Measurements from ENCODE around the gene SETMAR. TPM values are rescaled to one million over a fixed set of nuclear protein-coding genes. Genes with fewer than 3 reads are reported as not detected.

Gene SETMAR
- polyA plus RNA-seq, 1 of the 3 experiments (the other 2 are of a cell fraction) = 10.6 TPM

GRCh38 chr3:4320096-4320911, 17.1 kb downstream of the SETMAR start:
- Histone ChIP-seq H3K27me3 (ENCODE audit: insufficient read depth) (no peaks in the 10 kb centered on the region), H3F3A (replicated peaks; ENCODE audit: insufficient read depth) (no peaks in the 10 kb centered on the region), H3K4me3 (ENCODE audit: low read depth in 2 of 2, low read length in 1 of 2) (no peak overlapping the region), H3K4me2 (no peak overlapping the region), H3K36me3 (replicated peaks in 1 of 2; ENCODE audit: control insufficient read depth in 1 of 2, insufficient read depth in 2 of 2, low read length in 1 of 2) (peaks cover 4 to 15% of the 10 kb centered on the region in 2 experiments), H2AFZ (ENCODE audit: low read depth) (no peak overlapping the region), H3K9ac (no peak overlapping the region), H3K9me2 (no peaks in the 10 kb centered on the region), H4K20me1 (ENCODE audit: insufficient read depth) (no peaks in the 10 kb centered on the region), H3K27ac (ENCODE audit: low read depth in 2 of 2, low read length in 1 of 2) (no peak overlapping the region), H3K9me3 (no peaks in the 10 kb centered on the region), H3K4me1 (ENCODE audit: control insufficient read depth in 1 of 2, insufficient read depth in 2 of 2, low read depth in 1 of 2, low read length in 1 of 2) (no peaks in the 10 kb centered on the region), H3K79me2 (ENCODE audit: insufficient read depth) (no peaks in the 10 kb centered on the region)
- no peak for DNase-seq
- TF ChIP-seq MAX (IDR thresholded peaks at IDR 0.05; ENCODE audit: low read depth) (no peak), CHD2 (IDR thresholded peaks at IDR 0.05; ENCODE audit: low read length, partially characterized antibody) (no peak), REST (IDR thresholded peaks at IDR 0.05; ENCODE audit: low read depth, low read length) (no peak), SIN3A (IDR thresholded peaks at IDR 0.05; ENCODE audit: borderline replicate concordance, low read depth, low read length) (no peak), POLR2AphosphoS5 (IDR thresholded peaks at IDR 0.05; ENCODE audit: low read depth, low read length) (no peak), PBX3 (IDR thresholded peaks at IDR 0.05) (no peak), FOXM1 (IDR thresholded peaks at IDR 0.05; ENCODE audit: low read depth) (no peak), NFIC (IDR thresholded peaks at IDR 0.05; ENCODE audit: borderline replicate concordance) (no peak)
- ChIA-PET POLR2A (no interaction called here), CTCF (interaction anchor here (0.8 to 0.9 kb wide), 2 partner anchors 319 to 391 kb away, joined by 3 read pairs; no protein-coding TSS in a partner anchor)

DNA sequence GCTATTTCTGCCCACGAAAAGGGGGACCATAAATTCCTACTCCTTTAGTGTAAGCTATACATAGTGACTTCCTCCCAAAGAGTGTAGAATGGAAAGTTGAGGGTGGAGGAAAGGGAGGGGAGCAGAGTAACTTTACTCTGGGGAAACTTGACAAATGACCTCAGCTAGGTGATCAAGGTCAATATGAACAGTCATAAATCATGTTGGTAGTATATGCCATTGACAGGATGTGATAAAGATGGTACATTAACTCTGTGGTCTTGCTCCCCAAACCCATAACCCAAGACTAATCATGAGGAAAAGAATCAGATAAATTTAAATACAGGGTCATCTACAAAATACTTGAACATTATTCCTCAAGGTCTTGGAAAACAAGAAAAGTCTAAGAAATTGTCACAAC, 18.6 kb downstream of the SETMAR start:
- ChIA-PET POLR2A (no interaction called here), CTCF (interaction anchor here (0.9 kb wide), 1 partner anchor 318 kb away, joined by 3 read pairs; no protein-coding TSS in a partner anchor)
- 59% methylated on average over 1 of the region's 1 CpG for WGBS (ENCODE audit: low lambda C conversion rate)

More for the DNA sequence above, 18.6 kb downstream of the SETMAR start:
- no peaks in the 10 kb centered on the region for H3F3A ChIP-seq (replicated peaks; ENCODE audit: insufficient read depth)
- peaks cover 4 to 12% of the 10 kb centered on the region in 2 experiments for H3K36me3 ChIP-seq (replicated peaks in 1 of 2; ENCODE audit: control insufficient read depth in 1 of 2, insufficient read depth in 2 of 2, low read length in 1 of 2)
- no peak for DNase-seq
- no peak overlapping the region for H3K4me3 ChIP-seq (ENCODE audit: low read depth in 2 of 2, low read length in 1 of 2)
- no peak overlapping the region for H3K4me2 ChIP-seq
- H3K9ac ChIP-seq = no peak overlapping the region
- no peaks in the 10 kb centered on the region for H3K9me3 ChIP-seq
- no peaks in the 10 kb centered on the region for H4K20me1 ChIP-seq (ENCODE audit: insufficient read depth)
- H2AFZ ChIP-seq (ENCODE audit: low read depth) = no peak overlapping the region
- H3K4me1 ChIP-seq (ENCODE audit: control insufficient read depth in 1 of 2, insufficient read depth in 2 of 2, low read depth in 1 of 2, low read length in 1 of 2) = no peaks in the 10 kb centered on the region
- H3K9me2 ChIP-seq = no peaks in the 10 kb centered on the region
- no peaks in the 10 kb centered on the region for H3K27me3 ChIP-seq (ENCODE audit: insufficient read depth)
- H3K27ac ChIP-seq (ENCODE audit: low read depth in 2 of 2, low read length in 1 of 2) = no peak overlapping the region
- TF ChIP-seq SIN3A (IDR thresholded peaks at IDR 0.05; ENCODE audit: borderline replicate concordance, low read depth, low read length) (no peak), TAF1 (IDR thresholded peaks at IDR 0.05; ENCODE audit: borderline replicate concordance, low read depth, low read length) (no peak), RFX5 (IDR thresholded peaks at IDR 0.05; ENCODE audit: low read length) (no peak)
- H3K79me2 ChIP-seq (ENCODE audit: insufficient read depth) = no peaks in the 10 kb centered on the region

All from SK-N-SH (cell line).